GM12878 (cell line): ENCODE results near the gene SSBP2. TPM values are rescaled to one million over a fixed set of nuclear protein-coding genes. Genes with fewer than 3 reads are reported as not detected.

Source experiments
- ATAC-seq: fragments of 200-7000 bp; cut with Tn5 transposase; 3 replicates; pipeline ENCODE4 v1.9.1; 2020; ENCODE audit warnings: mild to moderate bottlenecking, moderate library complexity
- BruUV-seq: library from RNA; stranded (reverse); fragments of 400-500 nt; replicated peaks from 2 replicates; lab custom pipeline; 2021; lab: Mats Ljungman, UMichigan
- CTCF ChIA-PET: fragments of 300-600 bp; sonication (Branson Sonifier 250); formaldehyde crosslinking; extraction: SDS; loops from one replicate; lab custom pipeline; 2021; ENCODE audit warnings: inconsistent platforms; lab: Yijun Ruan, JAX
- POLR2A ChIA-PET: fragments of 350-600 bp; formaldehyde crosslinking; extraction: SDS; loops from one replicate; lab custom pipeline; 2021; ENCODE audit warnings: inconsistent platforms; lab: Charles Lee
- RAD21 ChIA-PET: fragments of 300-600 bp; sonication (Branson Sonifier 250); formaldehyde crosslinking; loops from one replicate; lab custom pipeline; 2023; ENCODE audit warnings: antibody characterized with exemption; ENCODE audit not compliant: unreplicated experiment; lab: Charles Lee
- SMC1A ChIA-PET: fragments of 300-600 bp; sonication (Branson Sonifier 250); formaldehyde crosslinking; loops from one replicate; lab custom pipeline; 2023; ENCODE audit not compliant: unreplicated experiment, uncharacterized antibody; lab: Charles Lee
- DNase-seq: peaks from one replicate; pipeline ENCODE4 v3.0.0-alpha.2; 2011; ENCODE audit warnings: low read depth, low spot score
- FAIRE-seq: peaks from 3 replicates; lab custom pipeline; 2011; peaks lifted over from hg19 to GRCh38; lab: Jason Lieb, UNC
- H2AFZ ChIP-seq: 2 replicates; pipeline ENCODE4 v1.6.0; 2011; ENCODE audit warnings: low read depth, low read length, control low read depth; ENCODE audit not compliant: control insufficient read depth
- H3K27ac ChIP-seq: 2 replicates; pipeline ENCODE4 v1.5.1; 2011; ENCODE audit warnings: control low read depth; ENCODE audit not compliant: control insufficient read depth, insufficient read depth
- H3K27me3 ChIP-seq, 2 experiments: replicated peaks in 1 of 2; 2 replicates each; pipeline versions ENCODE4 v1.6.0 to v1.6.1; 2011; ENCODE audit warnings: low read length in 1 of 2; ENCODE audit not compliant: control insufficient read depth in 2 of 2, insufficient read depth in 2 of 2
- H3K36me3 ChIP-seq, 2 experiments: 2 replicates each; pipeline ENCODE4 v1.5.1; 2011; ENCODE audit warnings: low read length in 1 of 2; ENCODE audit not compliant: control insufficient read depth in 2 of 2, insufficient read depth in 2 of 2
- H3K4me1 ChIP-seq: 2 replicates; pipeline ENCODE4 v1.6.1; 2011; ENCODE audit warnings: mild to moderate bottlenecking, low read length, moderate library complexity, mixed read lengths; ENCODE audit not compliant: control insufficient read depth, insufficient read depth
- H3K4me2 ChIP-seq: 2 replicates; pipeline ENCODE4 v1.6.0; 2011; ENCODE audit warnings: control low read depth; ENCODE audit not compliant: control insufficient read depth, insufficient read depth
- H3K4me3 ChIP-seq: fragments of 200-600 bp; sonication (generic); 2 replicates; pipeline ENCODE4 v1.5.1; 2016
- H3K79me2 ChIP-seq: 2 replicates; pipeline ENCODE4 v1.6.0; 2011; ENCODE audit warnings: low read length; ENCODE audit not compliant: control insufficient read depth, insufficient read depth
- H3K9ac ChIP-seq: 2 replicates; pipeline ENCODE4 v1.8.0; 2011; ENCODE audit warnings: low read length, control low read depth, mixed read lengths; ENCODE audit not compliant: control insufficient read depth, insufficient read depth
- H3K9me3 ChIP-seq: replicated peaks from 3 replicates; pipeline ENCODE4 v1.5.1; 2011; ENCODE audit warnings: mild to moderate bottlenecking, low read length; ENCODE audit not compliant: control insufficient read depth, insufficient read depth
- H4K20me1 ChIP-seq: 2 replicates; pipeline ENCODE4 v1.6.0; 2011; ENCODE audit not compliant: control insufficient read depth, insufficient read depth
- BCL11A ChIP-seq: IDR thresholded peaks from 2 replicates; pipeline ENCODE4 v1.6.1; 2011; ENCODE audit warnings: low read depth, low read length
- BMI1 ChIP-seq: fragments of 450-650 bp; IDR thresholded peaks from 2 replicates; pipeline ENCODE4 v1.6.1; 2016; ENCODE audit warnings: mild to moderate bottlenecking, moderate library complexity, borderline replicate concordance
- CBX5 ChIP-seq: sonication (generic); IDR thresholded peaks from 2 replicates; pipeline ENCODE4 v1.6.1; 2016; ENCODE audit warnings: low read depth, moderate library complexity, mild to moderate bottlenecking, inconsistent platforms
- CHD2 ChIP-seq: IDR thresholded peaks from 2 replicates; pipeline ENCODE4 v1.6.1; 2011; ENCODE audit warnings: low read depth, low read length, improper control_type of control experiment, borderline replicate concordance
- ETV6 ChIP-seq, 2 experiments: fragments of 450-650 bp in 1 of 2; IDR thresholded peaks in 1 of 2; conservative IDR thresholded peaks in 1 of 2; 2 replicates each; pipeline ENCODE4 v1.6.1; 2014; ENCODE audit warnings: antibody characterized with exemption in 1 of 2, borderline replicate concordance in 1 of 2, low read depth in 1 of 2, mild to moderate bottlenecking in 1 of 2, moderate library complexity in 1 of 2
- FOS ChIP-seq: IDR thresholded peaks from 3 replicates; pipeline ENCODE4 v1.6.1; 2011; ENCODE audit warnings: borderline replicate concordance; ENCODE audit not compliant: insufficient read length; ENCODE audit errors: extremely low read depth
- HDAC2 ChIP-seq: fragments of 200-600 bp; sonication (generic); IDR thresholded peaks from 2 replicates; pipeline ENCODE4 v1.6.1; 2017
- JUNB ChIP-seq: IDR thresholded peaks from 2 replicates; pipeline ENCODE4 v1.6.1; 2016; ENCODE audit warnings: antibody characterized with exemption, mild to moderate bottlenecking
- KLF5 ChIP-seq: fragments of 450-650 bp; IDR thresholded peaks from 2 replicates; pipeline ENCODE4 v1.6.1; 2014; ENCODE audit warnings: mild to moderate bottlenecking; ENCODE audit not compliant: partially characterized antibody
- MAX ChIP-seq: IDR thresholded peaks from 2 replicates; pipeline ENCODE4 v1.6.1; 2012; ENCODE audit warnings: low read depth, low read length, improper control_type of control experiment
- MXI1 ChIP-seq: fragments of 150-350 bp; IDR thresholded peaks from 2 replicates; pipeline ENCODE4 v1.6.1; 2011; ENCODE audit warnings: low read depth, mild to moderate bottlenecking, inconsistent platforms, low read length, improper control_type of control experiment
- NFIC ChIP-seq: IDR thresholded peaks from 2 replicates; pipeline ENCODE4 v1.6.1; 2012; ENCODE audit warnings: low read depth, mild to moderate bottlenecking, inconsistent platforms, low read length, moderate library complexity
- RAD21 ChIP-seq: IDR thresholded peaks from 2 replicates; pipeline ENCODE4 v1.6.1; 2011; ENCODE audit warnings: mild to moderate bottlenecking, low read depth, low read length, moderate library complexity; ENCODE audit not compliant: insufficient read depth
- RB1 ChIP-seq: fragments of 450-650 bp; formaldehyde crosslinking; IDR thresholded peaks from 2 replicates; pipeline ENCODE4 v1.6.1; 2017; ENCODE audit warnings: mild to moderate bottlenecking, borderline replicate concordance
- RBBP5 ChIP-seq: fragments of 200-600 bp; sonication (generic); conservative IDR thresholded peaks from 2 replicates; pipeline ENCODE4 v1.6.1; 2016
- RFX5 ChIP-seq: IDR thresholded peaks from 2 replicates; pipeline ENCODE4 v1.6.1; 2011; ENCODE audit warnings: low read depth, low read length, improper control_type of control experiment
- ZNF622 ChIP-seq: fragments of 450-650 bp; IDR thresholded peaks from 2 replicates; pipeline ENCODE4 v1.6.1; 2017; ENCODE audit warnings: mild to moderate bottlenecking, inconsistent platforms
- ZZZ3 ChIP-seq: IDR thresholded peaks from 2 replicates; pipeline ENCODE4 v1.6.1; 2011; ENCODE audit warnings: low read depth; ENCODE audit not compliant: control insufficient read depth, insufficient read length
- WGBS: methylation state at CpG from one replicate; pipeline ENCODE4 v1.1.6; 2016; ENCODE audit warnings: low lambda C conversion rate; ENCODE audit not compliant: insufficient replicate concordance, insufficient coverage; ENCODE audit errors: missing lambda C conversion rate; 5-methylcytosine and 5-hydroxymethylcytosine counted together
- in situ Hi-C: fragments of 300-500 bp; cut with MboI; formaldehyde crosslinking; loops from 9 replicates; pipeline ENCODE4 v1.14.3; 2018; ENCODE audit warnings: mixed read lengths
- intact Hi-C: fragments of 100-400 bp; cut with micrococcal nuclease; formaldehyde crosslinking; loops from one replicate; pipeline ENCODE4 v1.14.2; 2022; ENCODE audit not compliant: unreplicated experiment
- polyA plus RNA-seq, 11 experiments: library from polyadenylated mRNA; depleted of rRNA in 4 of 11; unstranded in 6 of 11; stranded (reverse) in 5 of 11; fragments of >200 nt; fragmentation: Nextera tagmentation in 4 of 11; fragmentation: Illumina TruSeq in 1 of 11; extraction: Ambion mirVana in 4 of 11; extraction: Trizol in 1 of 11; gene quantifications; 1 replicate in 1 of 11; 2 replicates in 10 of 11; pipeline versions ENCODE4 v1.2.1 to v1.2.3, GENCODE V29; 2011 to 2016; ENCODE audit warnings: inconsistent platforms in 2 of 11, missing spikeins in 2 of 11, low read depth in 1 of 11
- total RNA-seq, 4 experiments: library from RNA; depleted of rRNA in 3 of 4; stranded (reverse); fragments of >200 nt in 3 of 4; fragmentation: Illumina TruSeq in 1 of 4; extraction: Trizol in 1 of 4; gene quantifications; 2 replicates each; pipeline versions ENCODE4 v1.2.1 to v1.2.3, GENCODE V29; 2013 to 2021
- TF ChIP-seq, protein P1 (sequence below): fragments of 450-650 bp; formaldehyde crosslinking; IDR thresholded peaks from 2 replicates; pipeline ENCODE4 v1.4.0; 2020; ENCODE audit warnings: mild to moderate bottlenecking, moderate library complexity

Gene SSBP2
- total and polyA plus RNA-seq, 10 of the 15 experiments (the other 5 are each of a cell fraction or from before 2014, with no cell fraction given): 52.2 to 132 (median 110) TPM

- DNase-seq: no peak
- ChIA-PET CTCF (interaction anchor here (1.1 kb wide), 1 partner anchor 679 kb away, joined by 3 read pairs; no protein-coding TSS in a partner anchor), SMC1A (interaction anchor here (1.0 to 1.6 kb wide), 3 partner anchors 10 to 36 kb away, joined by 3 to 4 read pairs (median 4); no protein-coding TSS in a partner anchor), RAD21 (interaction anchor here (0.6 to 0.9 kb wide), 2 partner anchors 666 to 687 kb away, joined by 3 read pairs; no protein-coding TSS in a partner anchor), POLR2A (no interaction called here)
- no peak overlapping the region for H3K9ac ChIP-seq
- H3K4me1 ChIP-seq: no peaks in the 10 kb centered on the region
- H3K36me3 ChIP-seq: 0 out of 4 replicates have a peak, but pooled peaks cover 0 to 2% of the 10 kb centered on the region in 2 experiments
- no peaks in the 10 kb centered on the region for H4K20me1 ChIP-seq
- no peaks in the 10 kb centered on the region for H3K79me2 ChIP-seq
- H3K4me2 ChIP-seq: no peak overlapping the region
- WGBS: 81% methylated on average over 3 of the region's 3 CpGs
- no TSS peak for BruUV-seq
- no peak for FAIRE-seq
- no peak for ATAC-seq
- in situ Hi-C loops: no loop called here
- no peak overlapping the region for H2AFZ ChIP-seq
- H3K27me3 ChIP-seq: no peaks in the 10 kb centered on the region
- no peak for TF ChIP-seq BMI1
- no peak for TF ChIP-seq KLF5
- no peak for TF ChIP-seq RFX5
- TF ChIP-seq MXI1: no peak
- no peak for TF ChIP-seq RBBP5
- no peak for TF ChIP-seq ETV6 (conservative IDR thresholded peaks at IDR 0.05 in 1 of 2, IDR thresholded peaks at IDR 0.05 in 1 of 2; ENCODE audit: borderline replicate concordance in 1 of 2, low read depth in 1 of 2)
- TF ChIP-seq JUNB: no peak
- no peak for TF ChIP-seq NFIC
- TF ChIP-seq FOS: no peak
- TF ChIP-seq ZZZ3: no peak
- no peak for TF ChIP-seq ZNF622
- no peak for TF ChIP-seq MAX
- no peak for TF ChIP-seq BCL11A
- TF ChIP-seq, protein P1, sequence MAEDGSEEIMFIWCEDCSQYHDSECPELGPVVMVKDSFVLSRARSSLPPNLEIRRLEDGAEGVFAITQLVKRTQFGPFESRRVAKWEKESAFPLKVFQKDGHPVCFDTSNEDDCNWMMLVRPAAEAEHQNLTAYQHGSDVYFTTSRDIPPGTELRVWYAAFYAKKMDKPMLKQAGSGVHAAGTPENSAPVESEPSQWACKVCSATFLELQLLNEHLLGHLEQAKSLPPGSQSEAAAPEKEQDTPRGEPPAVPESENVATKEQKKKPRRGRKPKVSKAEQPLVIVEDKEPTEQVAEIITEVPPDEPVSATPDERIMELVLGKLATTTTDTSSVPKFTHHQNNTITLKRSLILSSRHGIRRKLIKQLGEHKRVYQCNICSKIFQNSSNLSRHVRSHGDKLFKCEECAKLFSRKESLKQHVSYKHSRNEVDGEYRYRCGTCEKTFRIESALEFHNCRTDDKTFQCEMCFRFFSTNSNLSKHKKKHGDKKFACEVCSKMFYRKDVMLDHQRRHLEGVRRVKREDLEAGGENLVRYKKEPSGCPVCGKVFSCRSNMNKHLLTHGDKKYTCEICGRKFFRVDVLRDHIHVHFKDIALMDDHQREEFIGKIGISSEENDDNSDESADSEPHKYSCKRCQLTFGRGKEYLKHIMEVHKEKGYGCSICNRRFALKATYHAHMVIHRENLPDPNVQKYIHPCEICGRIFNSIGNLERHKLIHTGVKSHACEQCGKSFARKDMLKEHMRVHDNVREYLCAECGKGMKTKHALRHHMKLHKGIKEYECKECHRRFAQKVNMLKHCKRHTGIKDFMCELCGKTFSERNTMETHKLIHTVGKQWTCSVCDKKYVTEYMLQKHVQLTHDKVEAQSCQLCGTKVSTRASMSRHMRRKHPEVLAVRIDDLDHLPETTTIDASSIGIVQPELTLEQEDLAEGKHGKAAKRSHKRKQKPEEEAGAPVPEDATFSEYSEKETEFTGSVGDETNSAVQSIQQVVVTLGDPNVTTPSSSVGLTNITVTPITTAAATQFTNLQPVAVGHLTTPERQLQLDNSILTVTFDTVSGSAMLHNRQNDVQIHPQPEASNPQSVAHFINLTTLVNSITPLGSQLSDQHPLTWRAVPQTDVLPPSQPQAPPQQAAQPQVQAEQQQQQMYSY: no peak
- TF ChIP-seq RB1: no peak
- TF ChIP-seq RAD21: no peak
- TF ChIP-seq CBX5: no peak
- no peak for TF ChIP-seq CHD2
- no peak for TF ChIP-seq HDAC2
- no peak overlapping the region for H3K27ac ChIP-seq
- intact Hi-C loops: no loop called here
- H3K4me3 ChIP-seq: no peak overlapping the region
- no peaks in the 10 kb centered on the region for H3K9me3 ChIP-seq
Measured at GRCh38 chr5:81486711-81487110, 264.2 kb downstream of the SSBP2 start.
